H9 (cell line): ENCODE results near the gene ASTN1. TPM values are rescaled to one million over a fixed set of nuclear protein-coding genes. Genes with fewer than 3 reads are reported as not detected.

Source experiments
- DNase-seq: peaks from one replicate; pipeline ENCODE4 v3.0.0-alpha.2; 2017
- H2AFZ ChIP-seq: one replicate; pipeline ENCODE4 v1.6.1; 2013; ENCODE audit warnings: mild to moderate bottlenecking, low read length, control low read depth, moderate library complexity
- H2AK5ac ChIP-seq: 2 replicates; pipeline ENCODE4 v1.6.1; 2013; ENCODE audit warnings: low read length, control low read depth, mixed read lengths; ENCODE audit not compliant: insufficient read length
- H2BK120ac ChIP-seq: one replicate; pipeline ENCODE4 v1.6.1; 2013; ENCODE audit warnings: low read depth, mild to moderate bottlenecking, low read length, control low read depth, inconsistent platforms; ENCODE audit not compliant: poor library complexity, severe bottlenecking
- H2BK12ac ChIP-seq: 2 replicates; pipeline ENCODE4 v1.6.1; 2013; ENCODE audit warnings: low read length, control low read depth, mixed read lengths, low read depth; ENCODE audit not compliant: insufficient read length
- H2BK15ac ChIP-seq: 2 replicates; pipeline ENCODE4 v1.6.1; 2013; ENCODE audit warnings: low read depth, low read length, control low read depth
- H2BK20ac ChIP-seq: one replicate; pipeline ENCODE4 v1.6.1; 2013; ENCODE audit warnings: low read depth, mild to moderate bottlenecking, low read length, control low read depth, inconsistent platforms; ENCODE audit not compliant: poor library complexity, severe bottlenecking
- H2BK5ac ChIP-seq: 2 replicates; pipeline ENCODE4 v1.6.1; 2013; ENCODE audit warnings: low read length, control low read depth, mixed read lengths; ENCODE audit not compliant: insufficient read length
- H3K14ac ChIP-seq: 2 replicates; pipeline ENCODE4 v1.6.1; 2013; ENCODE audit warnings: low read length, control low read depth; ENCODE audit not compliant: insufficient read depth
- H3K18ac ChIP-seq: 2 replicates; pipeline ENCODE4 v1.6.1; 2013; ENCODE audit warnings: low read depth, mild to moderate bottlenecking, mixed read lengths, low read length, control low read depth; ENCODE audit not compliant: insufficient read length
- H3K23ac ChIP-seq: 2 replicates; pipeline ENCODE4 v1.6.1; 2013; ENCODE audit warnings: low read length, control low read depth, mixed read lengths, low read depth; ENCODE audit not compliant: insufficient read length
- H3K23me2 ChIP-seq: 2 replicates; pipeline ENCODE4 v1.6.1; 2013; ENCODE audit warnings: low read depth, mild to moderate bottlenecking, mixed read lengths, low read length, control low read depth; ENCODE audit not compliant: insufficient read length, poor library complexity, severe bottlenecking
- H3K27ac ChIP-seq: 2 replicates; pipeline ENCODE4 v1.5.1; 2013; ENCODE audit warnings: low read length, control low read depth, mixed read lengths, low read depth; ENCODE audit not compliant: insufficient read length
- H3K27me3 ChIP-seq: 2 replicates; pipeline ENCODE4 v1.6.1; 2013; ENCODE audit warnings: low read length, control low read depth, inconsistent platforms; ENCODE audit not compliant: insufficient read depth
- H3K4ac ChIP-seq: 2 replicates; pipeline ENCODE4 v1.6.1; 2013; ENCODE audit warnings: low read depth, mild to moderate bottlenecking, control low read depth, inconsistent platforms, low read length, moderate library complexity
- H3K4me1 ChIP-seq: 2 replicates; pipeline ENCODE4 v1.6.1; 2013; ENCODE audit warnings: low read length, control low read depth, inconsistent platforms; ENCODE audit not compliant: insufficient read depth
- H3K4me2 ChIP-seq: 2 replicates; pipeline ENCODE4 v1.6.1; 2013; ENCODE audit warnings: low read length, control low read depth, mixed read lengths; ENCODE audit not compliant: insufficient read length, insufficient read depth
- H3K56ac ChIP-seq: 2 replicates; pipeline ENCODE4 v1.6.1; 2013; ENCODE audit warnings: low read depth, mild to moderate bottlenecking, mixed read lengths, low read length, control low read depth; ENCODE audit not compliant: insufficient read length
- H3K79me1 ChIP-seq: 2 replicates; pipeline ENCODE4 v1.6.1; 2013; ENCODE audit warnings: low read depth, mild to moderate bottlenecking, moderate library complexity, low read length, control low read depth, inconsistent platforms; ENCODE audit not compliant: insufficient read depth, poor library complexity, severe bottlenecking
- H3K79me2 ChIP-seq: 2 replicates; pipeline ENCODE4 v1.6.1; 2013; ENCODE audit warnings: low read length, control low read depth, inconsistent platforms; ENCODE audit not compliant: insufficient read depth
- H3K9ac ChIP-seq: 2 replicates; pipeline ENCODE4 v1.6.1; 2013; ENCODE audit warnings: low read length, control low read depth, mixed read lengths; ENCODE audit not compliant: insufficient read length; ENCODE audit errors: extremely low read depth
- H3K9me3 ChIP-seq: one replicate; pipeline ENCODE4 v1.6.1; 2013; ENCODE audit warnings: low read depth, low read length, inconsistent platforms; ENCODE audit not compliant: control insufficient read depth
- H3T11ph ChIP-seq: one replicate; pipeline ENCODE4 v1.6.1; 2013; ENCODE audit warnings: mild to moderate bottlenecking, low read length, control low read depth, inconsistent platforms
- H4K20me1 ChIP-seq: one replicate; pipeline ENCODE4 v1.6.1; 2013; ENCODE audit not compliant: control insufficient read depth, insufficient read length, insufficient read depth
- H4K5ac ChIP-seq: 2 replicates; pipeline ENCODE4 v1.6.1; 2013; ENCODE audit warnings: low read depth, mild to moderate bottlenecking, mixed read lengths, low read length, control low read depth; ENCODE audit not compliant: insufficient read length
- H4K8ac ChIP-seq: replicated peaks from 2 replicates; pipeline ENCODE4 v1.6.1; 2013; ENCODE audit warnings: low read length, control low read depth, mixed read lengths, low read depth; ENCODE audit not compliant: insufficient read length
- H4K91ac ChIP-seq: 2 replicates; pipeline ENCODE4 v1.6.1; 2013; ENCODE audit warnings: low read depth, mild to moderate bottlenecking, moderate library complexity, mixed read lengths, low read length, control low read depth; ENCODE audit not compliant: insufficient read length
- H3K27ac Mint-ChIP-seq, 3 experiments: 2 replicates in 2 of 3; 3 replicates in 1 of 3; pipeline ENCODE4 v1.8.0; 2020 to 2021; ENCODE audit warnings: mixed read lengths in 3 of 3, mild to moderate bottlenecking in 1 of 3, moderate library complexity in 1 of 3
- H3K27me3 Mint-ChIP-seq: 2 replicates; pipeline ENCODE4 v1.8.0; 2021; ENCODE audit warnings: low read depth, mild to moderate bottlenecking, moderate library complexity, mixed read lengths
- H3K36me3 Mint-ChIP-seq, 3 experiments: 2 replicates in 2 of 3; 3 replicates in 1 of 3; pipeline ENCODE4 v1.8.0; 2020 to 2021; ENCODE audit warnings: low read depth in 3 of 3, mixed read lengths in 3 of 3; ENCODE audit not compliant: insufficient read depth in 1 of 3
- H3K4me1 Mint-ChIP-seq, 2 experiments: 2 replicates each; pipeline ENCODE4 v1.8.0; 2020; ENCODE audit warnings: mixed read lengths in 2 of 2
- H3K4me3 Mint-ChIP-seq, 2 experiments: 2 replicates in 1 of 2; 3 replicates in 1 of 2; pipeline ENCODE4 v1.8.0; 2020 to 2021; ENCODE audit warnings: mild to moderate bottlenecking in 2 of 2, mixed read lengths in 2 of 2, moderate library complexity in 1 of 2
- H3K9me3 Mint-ChIP-seq, 2 experiments: 2 replicates in 1 of 2; 3 replicates in 1 of 2; pipeline ENCODE4 v1.8.0; 2020; ENCODE audit warnings: mild to moderate bottlenecking in 2 of 2, mixed read lengths in 2 of 2, moderate library complexity in 1 of 2
- WGBS: extraction: QIAGEN DNeasy Blood & Tissue Kit; methylation state at CpG from one replicate; pipeline ENCODE4 v1.1.7; 2013; ENCODE audit warnings: missing lambda C conversion rate, low lambda C conversion rate, mixed read lengths; ENCODE audit not compliant: insufficient read length; ENCODE audit errors: extremely low coverage; 5-methylcytosine and 5-hydroxymethylcytosine counted together
- total RNA-seq: library from RNA; stranded (reverse); gene quantifications from 2 replicates; pipeline ENCODE4 v1.2.1, GENCODE V29; 2021
- TF ChIP-seq, protein P1 (sequence below): fragments of 200-600 bp; sonication (generic); conservative IDR thresholded peaks from 3 replicates; pipeline ENCODE4 v1.8.0; 2021; ENCODE audit warnings: antibody characterized with exemption, mild to moderate bottlenecking

Gene ASTN1
- total RNA-seq, 1 experiment from 2014 or later = 0.98 TPM

DNA sequence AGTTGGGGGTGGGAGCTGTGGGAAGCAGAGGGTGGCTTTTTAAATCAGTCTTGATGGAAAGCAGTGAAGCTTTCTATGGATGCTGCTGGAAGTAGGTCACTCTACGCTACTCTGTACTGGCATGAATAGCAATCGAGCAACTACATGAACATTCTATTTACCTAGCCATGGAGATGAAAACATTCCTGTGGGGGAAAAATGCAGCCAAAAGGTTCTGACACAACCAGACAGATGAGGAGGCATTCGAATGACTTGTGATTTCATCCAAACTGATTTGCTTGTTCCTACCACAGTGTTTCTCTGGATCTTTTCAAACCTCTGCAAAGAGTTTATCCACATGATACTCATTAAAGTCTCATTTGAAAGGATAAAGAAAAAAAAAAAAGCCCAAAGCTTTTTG lies 95.0 kb downstream of the ASTN1 start:
- no peaks in the 10 kb centered on the region for H4K20me1 ChIP-seq
- no peaks in the 10 kb centered on the region for H3K79me2 ChIP-seq
- H2BK15ac ChIP-seq = no peak overlapping the region
- no peak overlapping the region for H2BK12ac ChIP-seq
- H3K18ac ChIP-seq = no peak overlapping the region
- H4K91ac ChIP-seq = no peak overlapping the region
- H2BK20ac ChIP-seq = no peak overlapping the region
- no peak overlapping the region for H4K5ac ChIP-seq
- no peak overlapping the region for H4K8ac ChIP-seq
- H3K23me2 ChIP-seq = no peaks in the 10 kb centered on the region
- H3K4me1 ChIP-seq = peaks cover 9% of the 10 kb centered on the region; the same call in 1 of the 2 replicates
- no peak overlapping the region for H2AFZ ChIP-seq
- H3K9me3 ChIP-seq = no peaks in the 10 kb centered on the region
- H2BK5ac ChIP-seq = no peak overlapping the region
- peaks cover 51% of the 10 kb centered on the region for H3K27me3 Mint-ChIP-seq
- no CpG with 5 or more reads among the region's 3 CpGs for WGBS
- no peaks in the 10 kb centered on the region; a peak in 2 of 7 replicates for H3K36me3 Mint-ChIP-seq
- no peak overlapping the region for H3K4me2 ChIP-seq
- H3T11ph ChIP-seq = no peak overlapping the region
- H3K56ac ChIP-seq = no peak overlapping the region
- no peak overlapping the region for H2AK5ac ChIP-seq
- H3K27ac Mint-ChIP-seq = peak overlapping the region in 1 of 3 experiments; percentile 79; a peak in 1 of 7 replicates
- H3K27ac ChIP-seq = no peak overlapping the region
- TF ChIP-seq, protein P1, sequence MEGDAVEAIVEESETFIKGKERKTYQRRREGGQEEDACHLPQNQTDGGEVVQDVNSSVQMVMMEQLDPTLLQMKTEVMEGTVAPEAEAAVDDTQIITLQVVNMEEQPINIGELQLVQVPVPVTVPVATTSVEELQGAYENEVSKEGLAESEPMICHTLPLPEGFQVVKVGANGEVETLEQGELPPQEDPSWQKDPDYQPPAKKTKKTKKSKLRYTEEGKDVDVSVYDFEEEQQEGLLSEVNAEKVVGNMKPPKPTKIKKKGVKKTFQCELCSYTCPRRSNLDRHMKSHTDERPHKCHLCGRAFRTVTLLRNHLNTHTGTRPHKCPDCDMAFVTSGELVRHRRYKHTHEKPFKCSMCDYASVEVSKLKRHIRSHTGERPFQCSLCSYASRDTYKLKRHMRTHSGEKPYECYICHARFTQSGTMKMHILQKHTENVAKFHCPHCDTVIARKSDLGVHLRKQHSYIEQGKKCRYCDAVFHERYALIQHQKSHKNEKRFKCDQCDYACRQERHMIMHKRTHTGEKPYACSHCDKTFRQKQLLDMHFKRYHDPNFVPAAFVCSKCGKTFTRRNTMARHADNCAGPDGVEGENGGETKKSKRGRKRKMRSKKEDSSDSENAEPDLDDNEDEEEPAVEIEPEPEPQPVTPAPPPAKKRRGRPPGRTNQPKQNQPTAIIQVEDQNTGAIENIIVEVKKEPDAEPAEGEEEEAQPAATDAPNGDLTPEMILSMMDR = no peak
- H2BK120ac ChIP-seq = no peak overlapping the region
- no peak overlapping the region for H3K23ac ChIP-seq
- H3K79me1 ChIP-seq = no peaks in the 10 kb centered on the region
- H3K4ac ChIP-seq = no peak overlapping the region
- H3K9ac ChIP-seq = no peak overlapping the region
- no peaks in the 10 kb centered on the region for H3K27me3 ChIP-seq
- H3K14ac ChIP-seq = no peak overlapping the region
- no peaks in the 10 kb centered on the region for H3K9me3 Mint-ChIP-seq
- DNase-seq = no peak
- H3K4me3 Mint-ChIP-seq = no peak overlapping the region
- H3K4me1 Mint-ChIP-seq = peaks cover 21 to 25% of the 10 kb centered on the region in 2 experiments
